Activated CD4-positive, CD25-positive, alpha-beta regulatory T cell treated with anti-CD3 and anti-CD28 coated beads, Interleukin-2, amount 50 U/mL, for 16 hours (primary cell): ENCODE measurements around the gene SLCO4A1.
A peak's percentile ranks its signal among the peaks of the same experiment; 100 is the strongest.

Experiments used
- DNase-seq: peaks from one replicate; pipeline ENCODE4 v3.0.0-alpha.2; 2020; ENCODE audit warnings: low read depth, low spot score

Gene SLCO4A1

GRCh38 chr20:62637521-62638054 lies 4.7 kb upstream of the SLCO4A1 start:
- DNase-seq: no peak

- no peak for DNase-seq
Measured at GRCh38 chr20:62638055-62638570, 4.2 kb upstream of the SLCO4A1 start.

GRCh38 chr20:62638679-62639406 lies 3.5 kb upstream of the SLCO4A1 start:
- no peak for DNase-seq

- DNase-seq: no peak
Measured at GRCh38 chr20:62639765-62640164, 2.5 kb upstream of the SLCO4A1 start.

GRCh38 chr20:62640870-62641269 lies 1.4 kb upstream of the SLCO4A1 start:
- DNase-seq: no peak

GRCh38 chr20:62641321-62642050 lies 817 bp upstream of the SLCO4A1 start:
- DNase-seq: no peak

GRCh38 chr20:62642666-62643520 lies 590 bp downstream of the SLCO4A1 start:
- peak; percentile 31 for DNase-seq

GRCh38 chr20:62643521-62644043 lies 1.3 kb downstream of the SLCO4A1 start:
- no peak for DNase-seq

GRCh38 chr20:62644044-62644795 lies 1.9 kb downstream of the SLCO4A1 start:
- DNase-seq: no peak

GRCh38 chr20:62644802-62645496 lies 2.6 kb downstream of the SLCO4A1 start:
- DNase-seq: no peak

GRCh38 chr20:62645613-62646012 lies 3.3 kb downstream of the SLCO4A1 start:
- no peak for DNase-seq

GRCh38 chr20:62646851-62647520 lies 4.7 kb downstream of the SLCO4A1 start:
- DNase-seq: no peak

GRCh38 chr20:62647521-62648317 lies 5.4 kb downstream of the SLCO4A1 start:
- no peak for DNase-seq

- no peak for DNase-seq
Measured at GRCh38 chr20:62648318-62648995, 6.2 kb downstream of the SLCO4A1 start.

GRCh38 chr20:62649140-62649539 lies 6.8 kb downstream of the SLCO4A1 start:
- DNase-seq: no peak

GRCh38 chr20:62650551-62651284 lies 8.4 kb downstream of the SLCO4A1 start:
- DNase-seq: no peak

GRCh38 chr20:62651285-62652021 lies 9.2 kb downstream of the SLCO4A1 start:
- peak; percentile 60 for DNase-seq
